ES-I3 (cell line): ENCODE measurements around the gene KRTAP10-7.
"Not testable (repeated sequence)": the region's sequence is repeated elsewhere in the genome, so short reads cannot be mapped to it uniquely, and the experiment has no call there.

Experiments
- H3K36me3 ChIP-seq: 2 replicates; pipeline ENCODE4 v1.6.1; 2013; ENCODE audit warnings: mild to moderate bottlenecking, low read length, control low read depth, moderate library complexity; ENCODE audit not compliant: insufficient read depth
- H3K4me1 ChIP-seq: 2 replicates; pipeline ENCODE4 v1.6.1; 2013; ENCODE audit warnings: mild to moderate bottlenecking, control low read depth, low read length; ENCODE audit not compliant: insufficient read depth
- H3K9ac ChIP-seq: 2 replicates; pipeline ENCODE4 v1.6.1; 2013; ENCODE audit warnings: low read depth, mild to moderate bottlenecking, low read length, moderate library complexity
- H3K9me3 ChIP-seq: 2 replicates; pipeline ENCODE4 v1.6.1; 2013; ENCODE audit warnings: mild to moderate bottlenecking, low read length, moderate library complexity; ENCODE audit not compliant: control insufficient read depth, insufficient read depth

The KRTAP10-7 gene

GRCh38 chr21:44618504-44618903 lies 18.1 kb downstream of the KRTAP10-7 start:
- peaks cover 11% of the 10 kb centered on the region for H3K9me3 ChIP-seq
- H3K4me1 ChIP-seq: no peaks in the 10 kb centered on the region
- H3K9ac ChIP-seq: no peak overlapping the region
- H3K36me3 ChIP-seq: no peaks in the 10 kb centered on the region

GRCh38 chr21:44618909-44619308 lies 18.5 kb downstream of the KRTAP10-7 start:
- H3K9ac ChIP-seq: no peak overlapping the region
- no peaks in the 10 kb centered on the region for H3K4me1 ChIP-seq
- H3K9me3 ChIP-seq: peaks cover 11% of the 10 kb centered on the region
- no peaks in the 10 kb centered on the region for H3K36me3 ChIP-seq

GRCh38 chr21:44619886-44620285 lies 19.5 kb downstream of the KRTAP10-7 start:
- Histone ChIP-seq H3K9me3 (peaks cover 14% of the 10 kb centered on the region), H3K36me3 (no peaks in the 10 kb centered on the region), H3K4me1 (no peaks in the 10 kb centered on the region), H3K9ac (no peak overlapping the region)

- no peak overlapping the region for H3K9ac ChIP-seq
- H3K4me1 ChIP-seq: no peaks in the 10 kb centered on the region
- H3K36me3 ChIP-seq: no peaks in the 10 kb centered on the region
- H3K9me3 ChIP-seq: peaks cover 14% of the 10 kb centered on the region
Measured at GRCh38 chr21:44623575-44623974, 23.2 kb downstream of the KRTAP10-7 start.

GRCh38 chr21:44625756-44626155 lies 25.4 kb downstream of the KRTAP10-7 start:
- Histone ChIP-seq H3K9me3 (peaks cover 9% of the 10 kb centered on the region), H3K36me3 (no peaks in the 10 kb centered on the region), H3K9ac (no peak overlapping the region), H3K4me1 (no peaks in the 10 kb centered on the region)

GRCh38 chr21:44626262-44626661 lies 25.9 kb downstream of the KRTAP10-7 start:
- Histone ChIP-seq H3K9ac (no peak overlapping the region), H3K4me1 (no peaks in the 10 kb centered on the region), H3K9me3 (peaks cover 9% of the 10 kb centered on the region), H3K36me3 (no peaks in the 10 kb centered on the region)

GRCh38 chr21:44626673-44627143 lies 26.3 kb downstream of the KRTAP10-7 start, which contains the start of gene KRTAP10-9:
Gene KRTAP10-9, plus strand, starts transcription at chr21:44627093. Its CDS starts 79 bp downstream, at chr21:44627172.
- no peaks in the 10 kb centered on the region for H3K4me1 ChIP-seq

GRCh38 chr21:44627181-44627822 lies 26.9 kb downstream of the KRTAP10-7 start:
- peaks cover 13% of the 10 kb centered on the region for H3K9me3 ChIP-seq
- H3K9ac ChIP-seq, H3K36me3 ChIP-seq, H3K4me1 ChIP-seq: not testable (repeated sequence)

More at GRCh38 chr21:44626673-44627143, 26.3 kb downstream of the KRTAP10-7 start, which contains the start of gene KRTAP10-9:
- Histone ChIP-seq H3K9me3 (peaks cover 11% of the 10 kb centered on the region), H3K36me3 (no peaks in the 10 kb centered on the region), H3K9ac (no peak within 1 kb of the TSS)

- H3K4me1 ChIP-seq, H3K9ac ChIP-seq, H3K36me3 ChIP-seq: not testable (repeated sequence)
- peaks cover 11% of the 10 kb centered on the region for H3K9me3 ChIP-seq
Measured at GRCh38 chr21:44627831-44628233, 27.4 kb downstream of the KRTAP10-7 start.

- peaks cover 11% of the 10 kb centered on the region for H3K9me3 ChIP-seq
- H3K36me3 ChIP-seq: no peaks in the 10 kb centered on the region
- H3K4me1 ChIP-seq: no peaks in the 10 kb centered on the region
- H3K9ac ChIP-seq: no peak overlapping the region
Measured at GRCh38 chr21:44628707-44629391, 28.5 kb downstream of the KRTAP10-7 start.

GRCh38 chr21:44630440-44630839 lies 30.0 kb downstream of the KRTAP10-7 start:
- peaks cover 8% of the 10 kb centered on the region for H3K9me3 ChIP-seq
- no peaks in the 10 kb centered on the region for H3K36me3 ChIP-seq
- H3K4me1 ChIP-seq: no peaks in the 10 kb centered on the region
- no peak overlapping the region for H3K9ac ChIP-seq

- peaks cover 8% of the 10 kb centered on the region for H3K9me3 ChIP-seq
- peaks cover 3% of the 10 kb centered on the region; the same call in 1 of the 2 replicates for H3K4me1 ChIP-seq
- H3K36me3 ChIP-seq: no peaks in the 10 kb centered on the region
- H3K9ac ChIP-seq: no peak overlapping the region
Measured at GRCh38 chr21:44632067-44632466, 31.7 kb downstream of the KRTAP10-7 start.

- Histone ChIP-seq H3K9me3 (peaks cover 15% of the 10 kb centered on the region), H3K4me1 (peaks cover 8% of the 10 kb centered on the region; the same call in 1 of the 2 replicates), H3K36me3 (no peaks in the 10 kb centered on the region), H3K9ac (no peak overlapping the region)
Measured at GRCh38 chr21:44636209-44637017, 36.0 kb downstream of the KRTAP10-7 start.
